ENCODE results near the gene PLCG2.

- TF ChIP-seq CTCF (IDR thresholded peaks at IDR 0.05; ENCODE audit: poor library complexity) (no peak), EZH2 (IDR thresholded peaks at IDR 0.05; ENCODE audit: borderline replicate concordance) (no peak)
These were observed 158.4 kb downstream of the PLCG2 start for GRCh38 chr16:81937305-81938038.
